ENCODE results near the gene MTX1. TPM values are rescaled to one million over a fixed set of nuclear protein-coding genes. Genes with fewer than 3 reads are reported as not detected.
A peak's percentile ranks its signal among the peaks of the same experiment; 100 is the strongest.

The MTX1 gene
- polyA plus RNA-seq, 1 of the 3 experiments (the other 2 are of a cell fraction) = 79.1 TPM

DNA sequence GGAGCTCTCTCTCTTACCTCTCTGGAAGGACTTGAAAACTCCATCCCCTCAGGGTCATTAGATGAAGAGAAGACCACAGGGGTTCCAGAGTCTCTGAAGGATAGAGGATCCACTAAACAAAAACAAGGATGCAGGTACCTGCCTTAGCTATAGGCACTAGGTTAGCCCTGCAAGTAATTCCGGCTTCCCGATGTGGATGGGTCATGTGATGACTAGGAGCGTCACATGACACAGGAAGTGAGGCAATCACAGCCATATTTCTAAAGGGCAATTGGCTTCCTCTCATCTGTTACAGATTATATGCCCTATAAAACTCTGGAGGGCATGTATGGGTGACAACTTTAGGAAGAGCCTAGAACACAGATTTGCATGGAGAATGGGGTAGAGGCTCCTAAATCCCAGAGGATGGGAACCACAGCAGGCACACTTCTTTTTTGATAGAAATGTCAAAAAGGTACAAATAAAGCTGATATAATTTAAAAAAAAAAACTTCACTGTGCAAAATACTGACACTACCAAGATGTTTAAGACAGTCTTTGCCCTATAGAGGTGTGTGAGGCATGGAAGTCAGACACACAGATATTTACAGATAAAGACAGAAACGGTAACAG lies 32.7 kb downstream of the MTX1 start (continued):
- no peak for TF ChIP-seq EZH2phosphoT487 (IDR thresholded peaks at IDR 0.05; ENCODE audit: borderline replicate concordance, low read depth)
- TF ChIP-seq, protein P1, sequence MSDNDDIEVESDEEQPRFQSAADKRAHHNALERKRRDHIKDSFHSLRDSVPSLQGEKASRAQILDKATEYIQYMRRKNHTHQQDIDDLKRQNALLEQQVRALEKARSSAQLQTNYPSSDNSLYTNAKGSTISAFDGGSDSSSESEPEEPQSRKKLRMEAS (IDR thresholded peaks at IDR 0.05; ENCODE audit: low read depth) = no peak
- no peak for TF ChIP-seq GATA2 (CRISPR knock-in tag; IDR thresholded peaks at IDR 0.05)
- no peak for TF ChIP-seq TEAD4 (IDR thresholded peaks at IDR 0.05; ENCODE audit: borderline replicate concordance, insufficient read depth)
- TF ChIP-seq RAD21 (IDR thresholded peaks at IDR 0.05; ENCODE audit: low read length) = no peak
- TF ChIP-seq, protein P2, sequence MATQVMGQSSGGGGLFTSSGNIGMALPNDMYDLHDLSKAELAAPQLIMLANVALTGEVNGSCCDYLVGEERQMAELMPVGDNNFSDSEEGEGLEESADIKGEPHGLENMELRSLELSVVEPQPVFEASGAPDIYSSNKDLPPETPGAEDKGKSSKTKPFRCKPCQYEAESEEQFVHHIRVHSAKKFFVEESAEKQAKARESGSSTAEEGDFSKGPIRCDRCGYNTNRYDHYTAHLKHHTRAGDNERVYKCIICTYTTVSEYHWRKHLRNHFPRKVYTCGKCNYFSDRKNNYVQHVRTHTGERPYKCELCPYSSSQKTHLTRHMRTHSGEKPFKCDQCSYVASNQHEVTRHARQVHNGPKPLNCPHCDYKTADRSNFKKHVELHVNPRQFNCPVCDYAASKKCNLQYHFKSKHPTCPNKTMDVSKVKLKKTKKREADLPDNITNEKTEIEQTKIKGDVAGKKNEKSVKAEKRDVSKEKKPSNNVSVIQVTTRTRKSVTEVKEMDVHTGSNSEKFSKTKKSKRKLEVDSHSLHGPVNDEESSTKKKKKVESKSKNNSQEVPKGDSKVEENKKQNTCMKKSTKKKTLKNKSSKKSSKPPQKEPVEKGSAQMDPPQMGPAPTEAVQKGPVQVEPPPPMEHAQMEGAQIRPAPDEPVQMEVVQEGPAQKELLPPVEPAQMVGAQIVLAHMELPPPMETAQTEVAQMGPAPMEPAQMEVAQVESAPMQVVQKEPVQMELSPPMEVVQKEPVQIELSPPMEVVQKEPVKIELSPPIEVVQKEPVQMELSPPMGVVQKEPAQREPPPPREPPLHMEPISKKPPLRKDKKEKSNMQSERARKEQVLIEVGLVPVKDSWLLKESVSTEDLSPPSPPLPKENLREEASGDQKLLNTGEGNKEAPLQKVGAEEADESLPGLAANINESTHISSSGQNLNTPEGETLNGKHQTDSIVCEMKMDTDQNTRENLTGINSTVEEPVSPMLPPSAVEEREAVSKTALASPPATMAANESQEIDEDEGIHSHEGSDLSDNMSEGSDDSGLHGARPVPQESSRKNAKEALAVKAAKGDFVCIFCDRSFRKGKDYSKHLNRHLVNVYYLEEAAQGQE (IDR thresholded peaks at IDR 0.05; ENCODE audit: low read depth, low read length) = no peak

DNA sequence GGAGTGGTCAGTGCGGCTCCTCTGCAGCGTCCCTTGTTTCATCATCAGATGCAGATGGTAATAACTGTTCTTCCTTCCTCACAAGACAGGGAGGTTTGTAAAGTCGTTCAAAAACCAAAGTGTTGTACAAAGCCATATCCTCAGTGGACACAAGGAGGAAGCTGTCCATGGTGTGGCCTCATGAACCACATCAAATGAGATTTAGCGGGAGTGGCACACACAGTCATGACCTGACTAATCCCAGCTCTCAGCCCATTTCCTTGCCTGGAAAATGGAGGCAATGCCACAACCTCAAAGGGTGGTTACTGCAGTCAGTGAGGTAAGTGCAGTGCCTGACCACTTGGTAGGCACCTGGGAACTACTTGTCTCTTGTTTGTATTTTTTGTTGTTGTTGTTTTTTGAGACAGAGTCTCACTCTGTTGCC lies 33.4 kb downstream of the MTX1 start:
- peak overlapping the region; percentile 13 to 69; a peak in 3 of 4 replicates for H3K27ac ChIP-seq (ENCODE audit: low read depth in 2 of 2, low read length in 1 of 2)
- 85% methylated on average over 4 of the region's 4 CpGs for WGBS (ENCODE audit: low lambda C conversion rate)
- no peaks in the 10 kb centered on the region for H3K9me2 ChIP-seq
- TF ChIP-seq RXRA (IDR thresholded peaks at IDR 0.05; ENCODE audit: borderline replicate concordance, low read depth) = no peak
- TF ChIP-seq, protein P3, sequence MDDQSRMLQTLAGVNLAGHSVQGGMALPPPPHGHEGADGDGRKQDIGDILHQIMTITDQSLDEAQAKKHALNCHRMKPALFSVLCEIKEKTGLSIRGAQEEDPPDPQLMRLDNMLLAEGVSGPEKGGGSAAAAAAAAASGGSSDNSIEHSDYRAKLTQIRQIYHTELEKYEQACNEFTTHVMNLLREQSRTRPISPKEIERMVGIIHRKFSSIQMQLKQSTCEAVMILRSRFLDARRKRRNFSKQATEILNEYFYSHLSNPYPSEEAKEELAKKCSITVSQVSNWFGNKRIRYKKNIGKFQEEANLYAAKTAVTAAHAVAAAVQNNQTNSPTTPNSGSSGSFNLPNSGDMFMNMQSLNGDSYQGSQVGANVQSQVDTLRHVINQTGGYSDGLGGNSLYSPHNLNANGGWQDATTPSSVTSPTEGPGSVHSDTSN (IDR thresholded peaks at IDR 0.05) = no peak
- no peak for TF ChIP-seq TAF1 (IDR thresholded peaks at IDR 0.05; ENCODE audit: borderline replicate concordance, low read depth, low read length)
- TF ChIP-seq, protein P2 (IDR thresholded peaks at IDR 0.05; ENCODE audit: low read depth, low read length) = 0 out of 2 replicates have a peak, but pooled peaks have one; percentile 10
- H3K27me3 ChIP-seq (ENCODE audit: insufficient read depth) = no peaks in the 10 kb centered on the region
- peaks cover 0 to 24% of the 10 kb centered on the region in 2 experiments; a peak in 3 of 4 replicates for H3K4me1 ChIP-seq (ENCODE audit: control insufficient read depth in 1 of 2, insufficient read depth in 2 of 2, low read depth in 1 of 2, low read length in 1 of 2)
- H3F3A ChIP-seq (replicated peaks; ENCODE audit: insufficient read depth) = peaks cover 26% of the 10 kb centered on the region
- ChIA-PET CTCF (interaction anchor here (1.0 to 4.2 kb wide), 5 partner anchors 10 to 65 kb away, joined by 3 to 29 read pairs (median 3); partner anchors contain the start of gene THBS3), POLR2A (interaction anchor here (0.6 to 1.5 kb wide), 2 partner anchors 13 to 1068 kb away, joined by 4 read pairs; partner anchors contain the start of gene ENTREP3)
- H4K20me1 ChIP-seq (ENCODE audit: insufficient read depth) = no peaks in the 10 kb centered on the region
- H2AFZ ChIP-seq (ENCODE audit: low read depth) = no peak overlapping the region
- H3K4me2 ChIP-seq = no peak overlapping the region
- no peak overlapping the region for H3K9ac ChIP-seq
- H3K4me3 ChIP-seq (ENCODE audit: low read depth in 2 of 2, low read length in 1 of 2) = no peak overlapping the region
- H3K79me2 ChIP-seq (ENCODE audit: insufficient read depth) = peaks cover 28% of the 10 kb centered on the region
- DNase-seq = no peak
- H3K9me3 ChIP-seq = no peaks in the 10 kb centered on the region
- H3K36me3 ChIP-seq (replicated peaks in 1 of 2; ENCODE audit: control insufficient read depth in 1 of 2, insufficient read depth in 2 of 2, low read length in 1 of 2) = peaks cover 0 to 3% of the 10 kb centered on the region in 2 experiments

Data from SK-N-SH (cell line).